Esophagus (tissue), 2 donors: ENCODE data around the gene VAT1. TPM values are rescaled to one million over a fixed set of nuclear protein-coding genes. Genes with fewer than 3 reads are reported as not detected.

Experiments used
- H3K27ac ChIP-seq, 2 donors: one replicate each; pipeline ENCODE4 v1.5.1; 2013; ENCODE audit warnings: low read depth in 2 of 2, mild to moderate bottlenecking in 2 of 2, inconsistent platforms in 1 of 2, low read length in 1 of 2, moderate library complexity in 1 of 2
- H3K27me3 ChIP-seq, 2 donors: one replicate each; pipeline ENCODE4 v1.6.1; 2013; ENCODE audit warnings: low read length in 2 of 2, control low read depth in 1 of 2, mild to moderate bottlenecking in 1 of 2; ENCODE audit not compliant: insufficient read depth in 2 of 2, control insufficient read depth in 1 of 2
- H3K36me3 ChIP-seq, 2 donors: one replicate each; pipeline ENCODE4 v1.6.1; 2013; ENCODE audit warnings: low read length in 1 of 2; ENCODE audit not compliant: control insufficient read depth in 2 of 2, insufficient read depth in 2 of 2
- H3K4me1 ChIP-seq, 2 donors: one replicate each; pipeline ENCODE4 v1.6.1; 2013; ENCODE audit warnings: low read length in 1 of 2; ENCODE audit not compliant: control insufficient read depth in 2 of 2, insufficient read depth in 2 of 2
- H3K4me3 ChIP-seq, 2 donors: one replicate each; pipeline ENCODE4 v1.5.1; 2013; ENCODE audit warnings: low read length in 2 of 2, mild to moderate bottlenecking in 2 of 2, low read depth in 1 of 2, moderate library complexity in 1 of 2
- H3K9me3 ChIP-seq, 2 donors: one replicate each; pipeline ENCODE4 v1.6.1; 2013; ENCODE audit warnings: mild to moderate bottlenecking in 2 of 2, low read depth in 1 of 2, low read length in 1 of 2, moderate library complexity in 1 of 2; ENCODE audit not compliant: control insufficient read depth in 2 of 2, insufficient read depth in 1 of 2
- WGBS, 2 donors: extraction: QIAGEN DNeasy Blood & Tissue Kit; methylation state at CpG; one replicate each; pipeline ENCODE4 v1.1.7; 2013; 5-methylcytosine and 5-hydroxymethylcytosine counted together
- polyA plus RNA-seq, 2 donors: library from polyadenylated mRNA; stranded (reverse); fragments of 200-250 nt; gene quantifications; one replicate each; pipeline ENCODE4 v1.2.3, GENCODE V29; 2013
- donor health status: healthy with polysubstance abuse.
- donor health status: Bipolar disorder and iron deficiency.

Gene VAT1
- polyA plus RNA-seq, 2 donors, result 97.6 to 103 TPM

DNA sequence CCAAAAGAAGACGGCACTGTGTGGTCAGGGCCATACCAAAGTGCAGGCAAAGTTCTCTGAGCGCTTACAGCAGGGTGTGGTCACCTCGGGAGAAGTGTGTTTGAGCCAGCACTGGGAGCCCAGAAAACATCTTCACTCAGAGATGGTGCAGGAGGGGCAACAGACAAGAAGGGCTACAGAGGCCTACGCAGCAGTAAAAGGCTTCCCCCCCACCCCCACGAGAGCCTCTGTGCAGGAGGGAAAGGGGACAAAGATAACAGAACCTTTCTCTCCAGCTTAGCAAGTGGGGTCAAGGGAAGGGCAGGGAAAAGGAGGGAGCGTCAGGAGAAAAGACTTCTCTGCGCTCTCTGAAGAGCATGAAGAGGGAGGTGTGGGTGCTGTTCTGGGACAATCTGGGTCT, 2.8 kb downstream of the VAT1 start:
- H3K4me3 ChIP-seq, result no peak overlapping the region
- no peaks in the 10 kb centered on the region for H3K27me3 ChIP-seq
- WGBS, 2 donors, result 36 to 39% methylated on average over 7 of the region's 7 CpGs
- no peaks in the 10 kb centered on the region for H3K9me3 ChIP-seq
- H3K4me1 ChIP-seq, result peaks cover 2 to 9% of the 10 kb centered on the region in 2 donors
- H3K36me3 ChIP-seq, result peaks cover 0 to 26% of the 10 kb centered on the region in 2 donors
- peak overlapping the region; percentile 33 to 58 for H3K27ac ChIP-seq

DNA sequence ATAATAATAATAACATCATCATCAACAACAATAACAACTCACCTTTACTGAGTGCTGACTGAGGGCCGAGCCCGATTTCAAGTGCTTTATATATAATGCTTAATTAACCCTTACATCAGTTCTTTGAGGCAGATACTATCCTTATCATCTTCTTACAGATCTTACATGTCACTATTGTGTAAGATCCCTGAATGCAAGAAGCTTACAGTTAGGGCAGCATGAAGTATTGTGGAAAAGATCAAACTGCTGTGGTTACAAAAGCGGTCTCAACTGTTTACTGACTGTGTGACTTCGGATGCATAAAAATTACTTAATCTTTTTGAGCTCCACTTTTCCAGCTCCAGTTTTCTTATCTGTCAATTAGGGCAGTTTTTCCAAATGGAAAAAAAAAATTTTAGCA, 3.3 kb downstream of the VAT1 start:
- Histone ChIP-seq H3K27ac (no peak overlapping the region), H3K9me3 (no peaks in the 10 kb centered on the region)

DNA sequence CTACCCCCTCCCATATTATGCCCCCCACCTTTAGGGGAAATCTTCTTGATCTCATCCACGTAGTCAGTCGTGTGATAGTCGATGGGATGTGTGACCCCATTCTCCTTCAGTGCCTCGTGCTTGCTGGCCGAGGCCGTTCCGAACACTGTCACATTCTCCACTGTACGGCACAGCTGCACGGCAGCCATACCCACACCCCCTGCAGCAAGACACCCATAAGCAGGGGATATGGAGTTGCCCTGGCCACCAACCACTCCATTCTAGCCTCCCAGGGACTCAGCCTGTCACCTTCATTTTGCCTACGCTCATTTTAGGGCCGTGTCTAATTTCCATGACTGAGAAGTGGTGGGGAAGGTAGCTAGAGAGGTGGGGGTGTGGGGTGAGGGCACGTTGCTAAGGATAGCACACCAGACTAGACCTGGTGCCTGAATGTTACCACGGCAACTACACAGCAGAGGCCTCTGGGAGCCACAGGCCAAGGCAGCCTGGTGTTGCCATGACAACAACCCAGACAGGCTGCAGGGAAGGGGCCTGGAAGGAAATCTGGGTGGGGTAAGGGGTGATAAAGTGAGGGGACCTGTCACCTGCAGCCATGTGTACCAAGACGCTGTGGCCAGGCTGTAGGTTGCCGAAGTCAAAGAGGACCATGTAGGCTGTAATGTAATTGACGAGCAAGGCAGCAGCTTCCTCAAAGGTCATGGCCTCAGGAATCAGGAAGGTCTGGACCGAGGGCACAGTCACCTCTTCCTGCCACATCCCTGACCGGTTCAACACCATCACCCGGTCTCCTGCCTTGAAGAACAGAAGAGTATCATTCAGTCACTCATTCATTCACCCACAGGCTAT, 4.0 kb downstream of the VAT1 start:
- H3K36me3 ChIP-seq, result peaks cover 0 to 34% of the 10 kb centered on the region in 2 donors
- 68 to 70% methylated on average over 19 of the region's 19 CpGs for WGBS, 2 donors
- peaks cover 2 to 9% of the 10 kb centered on the region in 2 donors for H3K4me1 ChIP-seq

More for the DNA sequence above, 3.3 kb downstream of the VAT1 start:
- Histone ChIP-seq H3K4me1 (peaks cover 2 to 9% of the 10 kb centered on the region in 2 donors), H3K4me3 (no peak overlapping the region), H3K27me3 (no peaks in the 10 kb centered on the region), H3K36me3 (peaks cover 0 to 29% of the 10 kb centered on the region in 2 donors)
- WGBS, 2 donors, result 43 to 50% methylated on average over 4 of the region's 4 CpGs

DNA sequence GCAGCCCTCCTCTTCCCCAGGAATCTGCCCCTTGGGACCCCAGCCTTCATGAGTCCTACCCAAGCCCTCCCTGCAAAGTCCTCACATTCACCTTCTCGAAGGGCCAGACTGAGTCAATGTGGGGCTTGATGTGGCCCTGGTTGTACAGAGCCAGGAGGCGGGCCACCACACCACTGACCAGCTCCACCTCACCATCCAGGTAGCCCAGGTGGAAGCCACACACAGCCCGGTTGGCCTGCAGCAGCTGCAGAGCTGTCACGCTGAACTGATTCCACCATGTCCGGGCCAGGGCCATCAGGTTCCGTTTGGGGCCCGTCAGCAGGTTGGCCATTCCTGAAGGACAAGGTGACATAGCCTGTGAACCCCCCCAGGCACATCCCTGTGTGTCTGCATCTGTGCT, 6.0 kb downstream of the VAT1 start:
- peaks cover 0 to 38% of the 10 kb centered on the region in 2 donors for H3K36me3 ChIP-seq
- H3K4me1 ChIP-seq, result peaks cover 2 to 12% of the 10 kb centered on the region in 2 donors

More for the DNA sequence above, 4.0 kb downstream of the VAT1 start:
- H3K9me3 ChIP-seq, result no peaks in the 10 kb centered on the region
- no peak overlapping the region for H3K4me3 ChIP-seq
- peak overlapping the region in 1 of 2 donors; percentile 34 for H3K27ac ChIP-seq
- H3K27me3 ChIP-seq, result no peaks in the 10 kb centered on the region

DNA sequence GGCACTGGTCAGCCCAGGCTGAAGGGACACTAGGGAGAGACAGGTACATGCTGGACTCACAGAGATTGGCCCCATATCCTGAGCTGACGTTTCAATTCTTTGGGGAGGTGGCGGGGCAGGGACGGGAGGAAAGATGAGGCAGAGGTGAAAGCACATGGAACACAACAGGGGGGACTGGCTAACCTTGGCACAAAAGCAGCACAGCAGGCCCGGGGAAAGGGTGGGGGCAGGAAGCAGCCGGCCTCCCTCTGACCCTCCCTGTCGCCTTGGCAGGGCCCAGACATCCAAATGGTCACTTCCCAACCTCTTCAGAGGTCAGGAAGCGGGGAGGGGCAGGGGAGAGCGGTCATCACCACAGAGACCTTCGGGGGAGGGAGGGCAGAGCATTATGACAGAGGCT, 6.6 kb downstream of the VAT1 start:
- Histone ChIP-seq H3K27me3 (no peaks in the 10 kb centered on the region), H3K4me3 (no peak overlapping the region), H3K9me3 (no peaks in the 10 kb centered on the region), H3K4me1 (peaks cover 2 to 12% of the 10 kb centered on the region in 2 donors), H3K27ac (peak overlapping the region; percentile 32 to 38), H3K36me3 (peaks cover 0 to 38% of the 10 kb centered on the region in 2 donors)
- 50 to 68% methylated on average over 9 of the region's 9 CpGs for WGBS, 2 donors

More for the DNA sequence above, 6.0 kb downstream of the VAT1 start:
- H3K27ac ChIP-seq, result peak overlapping the region; percentile 22 to 52
- H3K4me3 ChIP-seq, result no peak overlapping the region
- 89 to 94% methylated on average over 7 of the region's 7 CpGs for WGBS, 2 donors
- H3K27me3 ChIP-seq, result no peaks in the 10 kb centered on the region
- H3K9me3 ChIP-seq, result no peaks in the 10 kb centered on the region

DNA sequence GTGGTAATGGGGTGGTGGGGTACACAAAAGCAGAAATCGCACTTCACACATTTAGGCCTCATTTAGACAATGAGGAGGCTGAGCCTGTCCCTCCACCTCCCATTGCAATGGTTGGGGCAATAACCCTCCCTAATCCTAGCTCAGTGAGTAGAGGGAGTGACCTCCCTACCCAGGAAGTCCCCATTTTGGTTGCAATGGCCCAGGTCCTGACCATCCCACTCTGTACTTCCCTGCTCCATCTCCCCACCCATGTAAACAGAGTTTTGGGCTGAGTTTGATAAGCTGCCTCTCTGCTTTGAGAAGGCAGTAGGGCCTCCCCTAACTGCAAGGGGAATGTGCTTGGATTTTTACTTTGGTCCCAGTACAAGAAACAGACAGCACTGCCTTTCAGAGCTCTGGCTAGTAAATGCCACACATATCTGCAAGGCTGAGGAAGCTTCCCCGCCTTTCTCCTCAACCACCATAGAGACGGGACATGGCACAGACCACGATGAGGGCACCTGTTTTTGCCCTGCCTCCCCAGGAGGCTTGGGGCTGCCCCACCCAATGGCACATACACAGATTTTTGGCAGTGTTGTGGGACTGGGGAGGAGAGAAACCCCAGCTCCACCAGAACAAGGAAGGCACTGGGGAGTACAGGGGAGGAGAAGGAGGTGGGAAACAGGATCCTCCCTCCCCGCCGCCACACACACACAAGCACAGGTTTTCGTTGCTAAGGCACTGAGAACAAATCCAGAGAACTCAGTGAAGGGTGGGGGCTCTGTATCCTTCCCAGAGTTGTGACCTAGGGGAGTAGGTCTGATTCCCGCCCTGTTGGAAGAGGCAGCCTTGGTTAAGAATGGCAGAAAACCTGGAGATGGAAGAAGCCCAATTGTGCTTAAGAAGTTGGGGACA, 7.3 kb downstream of the VAT1 start:
- Histone ChIP-seq H3K36me3 (peaks cover 0 to 38% of the 10 kb centered on the region in 2 donors), H3K9me3 (no peaks in the 10 kb centered on the region), H3K27ac (peak overlapping the region; percentile 32 to 38), H3K27me3 (no peaks in the 10 kb centered on the region), H3K4me3 (no peak overlapping the region), H3K4me1 (peaks cover 2 to 10% of the 10 kb centered on the region in 2 donors)
- WGBS, 2 donors, result 69 to 74% methylated on average over 8 of the region's 8 CpGs

DNA sequence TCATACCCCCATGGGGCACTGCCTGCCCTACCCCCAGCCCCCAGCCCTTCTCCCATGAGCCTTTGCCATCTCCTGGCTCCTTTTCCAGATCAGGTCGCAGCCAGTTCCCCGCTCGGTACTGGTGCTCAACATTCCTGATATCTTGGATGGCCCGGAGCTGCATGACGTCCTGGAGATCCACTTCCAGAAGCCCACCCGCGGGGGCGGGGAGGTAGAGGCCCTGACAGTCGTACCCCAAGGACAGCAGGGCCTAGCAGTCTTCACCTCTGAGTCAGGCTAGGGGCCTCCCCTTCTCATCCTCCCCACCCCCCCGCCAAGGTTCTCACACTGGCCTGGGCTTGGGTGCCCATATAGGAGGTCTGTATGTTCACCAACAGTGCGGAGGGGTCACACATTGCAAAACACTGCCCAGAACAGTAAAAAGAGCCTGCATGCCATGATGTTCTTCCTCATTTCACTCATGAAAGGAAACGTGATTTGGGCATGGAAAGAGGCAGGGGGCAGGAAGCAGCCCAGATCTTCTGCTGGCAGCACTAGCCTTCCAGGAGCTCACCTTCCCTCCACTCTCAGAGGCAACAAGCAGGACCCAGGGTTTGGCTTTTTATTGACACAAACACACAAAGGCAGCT, 8.1 kb downstream of the VAT1 start:
- peak overlapping the region in 1 of 2 donors; percentile 38 for H3K27ac ChIP-seq
- H3K36me3 ChIP-seq, result peaks cover 0 to 36% of the 10 kb centered on the region in 2 donors
- WGBS, 2 donors, result 78 to 81% methylated on average over 12 of the region's 12 CpGs
- H3K4me1 ChIP-seq, result peaks cover 0 to 8% of the 10 kb centered on the region in 2 donors
- no peaks in the 10 kb centered on the region for H3K9me3 ChIP-seq
- no peaks in the 10 kb centered on the region for H3K27me3 ChIP-seq
- no peak overlapping the region for H3K4me3 ChIP-seq

DNA sequence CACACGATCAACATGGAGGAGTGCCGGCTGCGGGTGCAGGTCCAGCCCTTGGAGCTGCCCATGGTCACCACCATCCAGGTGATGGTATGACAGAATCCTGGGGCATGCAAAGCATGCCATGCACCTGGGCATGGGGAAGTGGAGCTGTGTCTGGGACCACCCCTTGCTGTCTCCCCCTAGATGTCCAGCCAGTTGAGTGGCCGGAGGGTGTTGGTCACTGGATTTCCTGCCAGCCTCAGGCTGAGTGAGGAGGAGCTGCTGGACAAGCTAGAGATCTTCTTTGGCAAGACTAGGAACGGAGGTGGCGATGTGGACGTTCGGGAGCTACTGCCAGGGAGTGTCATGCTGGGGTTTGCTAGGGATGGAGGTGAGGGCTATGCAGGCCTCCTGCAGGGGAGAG, 8.9 kb downstream of the VAT1 start:
- 84 to 92% methylated on average over 8 of the region's 8 CpGs for WGBS, 2 donors
- H3K27me3 ChIP-seq, result no peaks in the 10 kb centered on the region
- no peak overlapping the region for H3K27ac ChIP-seq
- peaks cover 0 to 34% of the 10 kb centered on the region in 2 donors for H3K36me3 ChIP-seq
- peaks cover 0 to 7% of the 10 kb centered on the region in 2 donors for H3K4me1 ChIP-seq
- no peak overlapping the region for H3K4me3 ChIP-seq
- no peaks in the 10 kb centered on the region for H3K9me3 ChIP-seq
